OCI-LY3 (cell line): Measurements from ENCODE around the gene PRDM16.

Source experiments
- EZH2phosphoT487 ChIP-seq: fragments of 200-600 bp; shearing (Covaris generic); IDR thresholded peaks from 2 replicates; pipeline ENCODE4 v1.6.1; 2018; ENCODE audit warnings: antibody characterized with exemption, mixed run types, low read depth
- TF ChIP-seq, protein P1 (sequence below): fragments of 200-600, 300-600 bp; sonication (generic); IDR thresholded peaks from 2 replicates; pipeline ENCODE4 v1.5.1; 2014; ENCODE audit warnings: antibody characterized with exemption, low read length, low read depth

DNA sequence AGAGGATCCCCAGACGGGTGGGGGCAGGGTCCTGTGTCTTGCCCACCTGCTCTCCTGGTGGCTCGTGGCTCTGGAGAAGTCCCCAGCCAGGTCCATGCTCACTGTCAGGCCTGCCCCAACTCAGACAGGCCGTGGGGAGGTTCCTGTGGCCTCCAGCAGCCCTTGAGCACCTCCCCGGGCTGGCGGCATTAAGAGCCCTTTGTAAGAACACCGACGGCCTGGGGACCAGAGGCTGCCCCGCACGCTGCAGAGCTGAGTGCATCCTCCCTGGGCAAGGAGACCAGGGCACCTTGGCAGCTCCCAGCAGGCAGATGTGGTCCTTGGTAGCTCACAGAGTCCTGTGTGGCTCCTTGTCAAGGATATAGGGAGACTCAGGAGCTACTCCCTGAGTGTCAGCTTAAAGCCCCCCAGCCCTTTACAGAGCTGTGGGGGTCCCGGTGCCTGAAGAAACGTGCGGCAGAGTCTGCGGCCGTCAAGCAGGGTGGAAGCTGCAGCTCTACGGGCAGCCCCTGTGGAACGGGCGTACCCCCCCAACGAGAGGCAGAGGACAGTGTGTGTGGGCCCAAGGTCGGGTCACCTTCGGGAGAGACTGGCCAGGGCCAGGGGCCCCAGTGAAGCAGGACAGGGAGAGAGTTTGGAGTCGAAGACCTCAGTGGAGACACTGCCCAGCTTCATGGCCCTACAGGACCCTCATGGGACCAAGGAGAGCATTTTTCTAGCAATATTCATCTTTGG is 118.6 kb downstream of the PRDM16 start:
- TF ChIP-seq, protein P1, sequence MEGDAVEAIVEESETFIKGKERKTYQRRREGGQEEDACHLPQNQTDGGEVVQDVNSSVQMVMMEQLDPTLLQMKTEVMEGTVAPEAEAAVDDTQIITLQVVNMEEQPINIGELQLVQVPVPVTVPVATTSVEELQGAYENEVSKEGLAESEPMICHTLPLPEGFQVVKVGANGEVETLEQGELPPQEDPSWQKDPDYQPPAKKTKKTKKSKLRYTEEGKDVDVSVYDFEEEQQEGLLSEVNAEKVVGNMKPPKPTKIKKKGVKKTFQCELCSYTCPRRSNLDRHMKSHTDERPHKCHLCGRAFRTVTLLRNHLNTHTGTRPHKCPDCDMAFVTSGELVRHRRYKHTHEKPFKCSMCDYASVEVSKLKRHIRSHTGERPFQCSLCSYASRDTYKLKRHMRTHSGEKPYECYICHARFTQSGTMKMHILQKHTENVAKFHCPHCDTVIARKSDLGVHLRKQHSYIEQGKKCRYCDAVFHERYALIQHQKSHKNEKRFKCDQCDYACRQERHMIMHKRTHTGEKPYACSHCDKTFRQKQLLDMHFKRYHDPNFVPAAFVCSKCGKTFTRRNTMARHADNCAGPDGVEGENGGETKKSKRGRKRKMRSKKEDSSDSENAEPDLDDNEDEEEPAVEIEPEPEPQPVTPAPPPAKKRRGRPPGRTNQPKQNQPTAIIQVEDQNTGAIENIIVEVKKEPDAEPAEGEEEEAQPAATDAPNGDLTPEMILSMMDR: no peak
- TF ChIP-seq EZH2phosphoT487: no peak
